Uterine smooth muscle cell (primary cell): ENCODE data around the gene CASD1. TPM values are rescaled to one million over a fixed set of nuclear protein-coding genes. Genes with fewer than 3 reads are reported as not detected.

Experiments
- total RNA-seq: library from RNA; depleted of rRNA; stranded (reverse); fragments of >200 nt; gene quantifications from 2 replicates; pipeline ENCODE4 v1.2.3, GENCODE V29; 2014

Gene CASD1
- 12.8 and 15.1 TPM in 2 replicates for total RNA-seq

DNA sequence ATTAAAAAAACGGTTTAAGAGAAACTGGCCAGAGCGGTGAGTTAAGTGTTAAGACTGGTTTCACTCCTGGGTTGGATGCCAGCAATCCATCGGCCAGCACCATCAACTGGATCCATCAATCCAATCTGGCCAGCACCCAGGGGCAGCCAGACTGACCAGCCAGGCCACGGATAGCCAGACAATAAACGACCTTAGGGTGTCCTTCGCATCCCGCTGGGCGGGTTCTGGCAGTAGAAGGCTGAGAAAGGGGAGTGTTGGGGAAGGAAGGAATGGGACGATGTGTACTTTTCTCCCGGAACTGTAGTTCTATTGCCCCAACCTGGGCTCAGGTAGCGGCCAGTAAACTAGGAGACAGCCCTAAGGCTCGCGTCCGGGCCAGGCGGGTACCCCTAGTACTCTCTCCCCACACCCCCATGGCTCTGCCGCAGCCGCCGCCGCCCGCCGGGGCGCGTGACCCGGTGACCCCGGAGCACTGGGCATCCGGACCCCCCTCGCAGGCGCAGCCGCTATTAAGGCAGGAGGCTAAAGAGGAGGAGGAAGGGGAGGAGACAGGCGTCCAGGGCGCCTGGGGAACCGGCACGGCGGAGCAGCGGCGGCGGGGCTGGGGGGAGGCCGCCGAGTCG is at the start of gene CASD1:
Gene CASD1 (plus strand): TSS at position 546 of the 623 bp plus-strand sequence. CDS start 276 bp downstream, outside the sequence.

Other genes with a start within 250 kb of the CASD1 start
- gene COL1A2, start 114.9 kb upstream of the CASD1 start, total RNA-seq: 1,878 and 5,796 TPM in 2 replicates
- 71.6 and 78.4 TPM in 2 replicates for gene SGCE, start 146.3 kb downstream of the CASD1 start, total RNA-seq